Endothelial cell of umbilical vein (primary cell): ENCODE results near the gene PEX3. TPM values are rescaled to one million over a fixed set of nuclear protein-coding genes. Genes with fewer than 3 reads are reported as not detected.

Experiments used
- BruUV-seq: library from RNA; stranded (reverse); fragments of 400-500 nt; replicated peaks from 2 replicates; lab custom pipeline; 2021; lab: Mats Ljungman, UMichigan
- CTCF ChIA-PET: fragments of 300-600, 350-600 bp; sonication (Branson Sonifier 250); formaldehyde crosslinking; loops from one replicate; lab custom pipeline; 2021; ENCODE audit warnings: antibody characterized with exemption, inconsistent platforms; lab: Charles Lee
- POLR2A ChIA-PET: fragments of 300-600, 350-600 bp; sonication (Branson Sonifier 250); formaldehyde crosslinking; loops from one replicate; lab custom pipeline; 2021; ENCODE audit warnings: antibody characterized with exemption, inconsistent platforms; lab: Charles Lee
- DNase-seq: peaks from one replicate; pipeline ENCODE4 v3.0.0-alpha.2; 2011; ENCODE audit warnings: low read depth, low spot score
- FAIRE-seq: peaks from 2 replicates; lab custom pipeline; 2011; peaks lifted over from hg19 to GRCh38; lab: Jason Lieb, UNC
- H2AFZ ChIP-seq: 2 replicates; pipeline ENCODE4 v1.6.0; 2012; ENCODE audit warnings: low read depth, low read length, control low read depth, inconsistent platforms
- H3K27ac ChIP-seq: 2 replicates; pipeline ENCODE4 v1.5.1; 2011; ENCODE audit warnings: low read depth, mild to moderate bottlenecking, control low read depth, low read length, moderate library complexity; ENCODE audit not compliant: insufficient read depth
- H3K27me3 ChIP-seq, 2 experiments: 2 replicates each; pipeline versions ENCODE4 v1.6.0 to v1.6.1; 2011; ENCODE audit warnings: low read length in 2 of 2, mixed read lengths in 1 of 2; ENCODE audit not compliant: control insufficient read depth in 2 of 2, insufficient read depth in 2 of 2
- H3K36me3 ChIP-seq, 2 experiments: 2 replicates in 1 of 2; 3 replicates in 1 of 2; pipeline ENCODE4 v1.5.1; 2011; ENCODE audit warnings: low read length in 2 of 2, mild to moderate bottlenecking in 1 of 2, moderate library complexity in 1 of 2; ENCODE audit not compliant: control insufficient read depth in 2 of 2, insufficient read depth in 2 of 2; ENCODE audit errors: extremely low read depth in 1 of 2
- H3K4me1 ChIP-seq: 3 replicates; pipeline ENCODE4 v1.5.1; 2011; ENCODE audit warnings: mild to moderate bottlenecking, low read length; ENCODE audit not compliant: control insufficient read depth, insufficient read depth; ENCODE audit errors: extremely low read depth
- H3K4me2 ChIP-seq: 2 replicates; pipeline ENCODE4 v1.6.1; 2011; ENCODE audit warnings: low read length, control low read depth, mixed read lengths; ENCODE audit not compliant: insufficient read depth
- H3K4me3 ChIP-seq, 3 experiments: fragments of 200-600 bp in 1 of 3; sonication (generic), shearing (Covaris generic) in 1 of 3; replicated peaks in 1 of 3; 2 replicates each; pipeline ENCODE4 v1.5.1; 2011 to 2016; ENCODE audit warnings: control low read depth in 3 of 3, low read length in 3 of 3, mild to moderate bottlenecking in 2 of 3, inconsistent platforms in 1 of 3, low read depth in 1 of 3, moderate library complexity in 1 of 3; ENCODE audit not compliant: insufficient read depth in 1 of 3
- H3K79me2 ChIP-seq: 2 replicates; pipeline ENCODE4 v1.6.0; 2012; ENCODE audit warnings: low read length, inconsistent platforms; ENCODE audit not compliant: control insufficient read depth, insufficient read depth
- H3K9ac ChIP-seq: replicated peaks from 2 replicates; pipeline ENCODE3; 2011; ENCODE audit warnings: low read length, control low read depth; ENCODE audit not compliant: insufficient read depth; ENCODE audit errors: extremely low read depth
- H3K9me1 ChIP-seq: replicated peaks from 3 replicates; pipeline ENCODE4 v1.6.0; 2011; ENCODE audit warnings: mild to moderate bottlenecking, low read length; ENCODE audit not compliant: control insufficient read depth, insufficient read depth; ENCODE audit errors: extremely low read depth
- H3K9me3 ChIP-seq: replicated peaks from 2 replicates; pipeline ENCODE4 v1.5.1; 2012; ENCODE audit warnings: low read length, inconsistent platforms; ENCODE audit not compliant: control insufficient read depth, insufficient read depth
- H4K20me1 ChIP-seq: replicated peaks from 2 replicates; pipeline ENCODE3; 2011; ENCODE audit warnings: mild to moderate bottlenecking, low read length; ENCODE audit not compliant: control insufficient read depth, insufficient read depth; ENCODE audit errors: extremely low read depth
- EZH2 ChIP-seq: IDR thresholded peaks from 2 replicates; pipeline ENCODE4 v1.6.1; 2012; ENCODE audit warnings: borderline replicate concordance, low read depth, mild to moderate bottlenecking, moderate library complexity, low read length, inconsistent platforms; ENCODE audit not compliant: severe bottlenecking
- FOS ChIP-seq: IDR thresholded peaks from 2 replicates; pipeline ENCODE4 v1.6.1; 2011; ENCODE audit warnings: mild to moderate bottlenecking, low read length, moderate library complexity, borderline replicate concordance; ENCODE audit not compliant: insufficient read depth
- GATA2 ChIP-seq: IDR thresholded peaks from 2 replicates; pipeline ENCODE4 v1.7.0; 2011; ENCODE audit warnings: low read depth, mild to moderate bottlenecking, moderate library complexity, mixed read lengths, low read length; ENCODE audit not compliant: insufficient read length, insufficient read depth
- JUN ChIP-seq: IDR thresholded peaks from 2 replicates; pipeline ENCODE4 v1.6.1; 2011; ENCODE audit warnings: borderline replicate concordance, low read depth; ENCODE audit not compliant: insufficient read length, insufficient read depth
- MYC ChIP-seq: IDR thresholded peaks from one replicate; pipeline ENCODE4 v1.6.1; 2011; ENCODE audit warnings: mild to moderate bottlenecking, low read depth, low read length
- POLR2A ChIP-seq: IDR thresholded peaks from 2 replicates; pipeline ENCODE4 v1.6.1; 2012; ENCODE audit warnings: low read depth, mild to moderate bottlenecking, control low read depth, low read length
- POLR2AphosphoS5 ChIP-seq: IDR thresholded peaks from 2 replicates; pipeline ENCODE4 v1.6.1; 2012; ENCODE audit warnings: low read depth, mild to moderate bottlenecking, control low read depth, low read length, moderate library complexity; ENCODE audit not compliant: insufficient read depth
- dilution Hi-C: fragments of 300-500 bp; cut with MboI; formaldehyde crosslinking; loops from one replicate; pipeline ENCODE4 v1.15.0; 2019; ENCODE audit warnings: low sequenced_read_pairs; ENCODE audit not compliant: extremely low pct_ligation_motif_present
- intact Hi-C: fragments of 100-400 bp; cut with micrococcal nuclease; formaldehyde crosslinking; loops from one replicate; pipeline ENCODE4 v1.10.0; 2022
- polyA plus RNA-seq, 4 experiments: library from polyadenylated mRNA; depleted of rRNA in 3 of 4; stranded (reverse) in 3 of 4; unstranded in 1 of 4; fragments of >200 nt; gene quantifications; 2 replicates each; pipeline versions ENCODE4 v1.2.1 to v1.2.3, GENCODE V29; 2011 to 2012; ENCODE audit warnings: missing spikeins in 1 of 4
- total RNA-seq: library from RNA; stranded (reverse); gene quantifications from 2 replicates; pipeline ENCODE4 v1.2.3, GENCODE V29; 2021
- TF ChIP-seq, protein P1 (sequence below): IDR thresholded peaks from 2 replicates; pipeline ENCODE4 v1.6.1; 2011; ENCODE audit not compliant: insufficient read depth, insufficient read length
- TF ChIP-seq, protein P2 (sequence below), 2 donors: IDR thresholded peaks; 1 replicate in 1 of 2; 2 replicates in 1 of 2; pipeline ENCODE4 v1.5.1; 2011; ENCODE audit warnings: low read length in 2 of 2, mild to moderate bottlenecking in 2 of 2, moderate library complexity in 2 of 2, control low read depth in 1 of 2, inconsistent platforms in 1 of 2, low read depth in 1 of 2; ENCODE audit not compliant: insufficient read depth in 1 of 2; ENCODE audit errors: extremely low read depth in 1 of 2

Gene PEX3
- total and polyA plus RNA-seq, 2 donors (not counting 3 experiments of a cell fraction or from before 2014, with no cell fraction given), result 8.7 to 21.7 TPM

DNA sequence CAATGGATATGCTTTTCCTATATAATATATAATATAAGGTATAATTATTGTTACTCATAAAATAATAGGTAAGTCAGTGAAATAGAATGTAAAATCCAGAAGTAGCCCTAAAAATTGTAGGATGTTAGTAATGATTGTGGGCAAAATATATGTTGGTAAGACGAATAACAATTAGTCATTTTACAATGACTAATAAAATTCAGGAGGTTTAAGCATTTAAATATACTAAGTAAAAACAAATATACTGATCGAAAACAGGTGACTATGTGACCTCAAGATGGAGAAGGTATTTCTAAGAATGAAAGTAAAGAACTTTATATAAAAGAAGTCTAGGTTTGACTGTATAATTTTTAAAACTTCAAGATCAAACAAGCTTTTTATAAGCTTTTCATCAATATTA is 32.0 kb downstream of the PEX3 start:
- DNase-seq, result no peak
- H3K36me3 ChIP-seq, result peaks cover 2% of the 10 kb centered on the region in 2 experiments
- no TSS peak for BruUV-seq

More for the DNA sequence above, 32.0 kb downstream of the PEX3 start:
- no peaks in the 10 kb centered on the region for H4K20me1 ChIP-seq
- H3K4me1 ChIP-seq, result no peaks in the 10 kb centered on the region
- ChIA-PET CTCF (no interaction called here), POLR2A (no interaction called here)
- no peak overlapping the region for H3K27ac ChIP-seq
- H3K27me3 ChIP-seq, result no peaks in the 10 kb centered on the region
- no peaks in the 10 kb centered on the region for H3K9me3 ChIP-seq
- no peak overlapping the region for H3K4me2 ChIP-seq
- no peak for TF ChIP-seq MYC
- no peak for TF ChIP-seq FOS
- no peak for TF ChIP-seq POLR2AphosphoS5
- TF ChIP-seq POLR2A, result no peak
- no peak for TF ChIP-seq JUN
- TF ChIP-seq EZH2, result no peak
- TF ChIP-seq, protein P1, sequence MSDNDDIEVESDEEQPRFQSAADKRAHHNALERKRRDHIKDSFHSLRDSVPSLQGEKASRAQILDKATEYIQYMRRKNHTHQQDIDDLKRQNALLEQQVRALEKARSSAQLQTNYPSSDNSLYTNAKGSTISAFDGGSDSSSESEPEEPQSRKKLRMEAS, result no peak
- TF ChIP-seq, protein P2, sequence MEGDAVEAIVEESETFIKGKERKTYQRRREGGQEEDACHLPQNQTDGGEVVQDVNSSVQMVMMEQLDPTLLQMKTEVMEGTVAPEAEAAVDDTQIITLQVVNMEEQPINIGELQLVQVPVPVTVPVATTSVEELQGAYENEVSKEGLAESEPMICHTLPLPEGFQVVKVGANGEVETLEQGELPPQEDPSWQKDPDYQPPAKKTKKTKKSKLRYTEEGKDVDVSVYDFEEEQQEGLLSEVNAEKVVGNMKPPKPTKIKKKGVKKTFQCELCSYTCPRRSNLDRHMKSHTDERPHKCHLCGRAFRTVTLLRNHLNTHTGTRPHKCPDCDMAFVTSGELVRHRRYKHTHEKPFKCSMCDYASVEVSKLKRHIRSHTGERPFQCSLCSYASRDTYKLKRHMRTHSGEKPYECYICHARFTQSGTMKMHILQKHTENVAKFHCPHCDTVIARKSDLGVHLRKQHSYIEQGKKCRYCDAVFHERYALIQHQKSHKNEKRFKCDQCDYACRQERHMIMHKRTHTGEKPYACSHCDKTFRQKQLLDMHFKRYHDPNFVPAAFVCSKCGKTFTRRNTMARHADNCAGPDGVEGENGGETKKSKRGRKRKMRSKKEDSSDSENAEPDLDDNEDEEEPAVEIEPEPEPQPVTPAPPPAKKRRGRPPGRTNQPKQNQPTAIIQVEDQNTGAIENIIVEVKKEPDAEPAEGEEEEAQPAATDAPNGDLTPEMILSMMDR (IDR thresholded peaks at IDR 0.05; ENCODE audit: extremely low read depth in 1 of 2, insufficient read depth in 1 of 2, low read depth in 1 of 2, low read length in 2 of 2), result no peak
- TF ChIP-seq GATA2, result no peak
- H3K9ac ChIP-seq, result no peak overlapping the region
- FAIRE-seq, result no peak
- H3K9me1 ChIP-seq, result no peaks in the 10 kb centered on the region
- intact Hi-C loops, result no loop called here
- no peaks in the 10 kb centered on the region for H3K79me2 ChIP-seq
- H3K4me3 ChIP-seq, result no peak overlapping the region
- H2AFZ ChIP-seq, result no peak overlapping the region
- dilution Hi-C loops, result no loop called here
